ENCODE results near the gene GPR39.
"Not testable (repeated sequence)": the region's sequence is repeated elsewhere in the genome, so short reads cannot be mapped to it uniquely, and the experiment has no call there.

GPR39 gene

DNA sequence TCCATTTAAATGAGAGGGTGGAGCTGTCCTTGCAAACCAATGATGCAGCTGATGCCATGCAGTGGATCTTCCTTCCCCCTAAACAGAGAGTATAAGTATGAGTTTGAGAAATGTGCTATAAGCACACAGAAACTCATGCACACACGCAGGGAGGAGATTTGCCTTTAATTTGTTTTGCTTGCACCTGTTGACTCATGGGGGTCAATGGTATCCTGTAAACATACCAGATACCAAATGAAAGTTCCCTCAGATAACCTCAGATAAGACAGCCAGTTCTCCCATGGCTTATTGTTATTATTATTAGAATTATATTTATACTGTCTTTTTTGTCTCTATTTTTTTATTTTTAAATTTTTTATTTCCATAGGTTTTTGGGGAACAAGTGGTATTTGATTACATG lies 29.5 kb upstream of the GPR39 start:
- no peaks in the 10 kb centered on the region for H3K36me3 ChIP-seq (ENCODE audit: control insufficient read depth in 1 of 2, insufficient read depth in 2 of 2, low read length in 2 of 2)

GRCh38 chr2:132390076-132390475 lies 26.5 kb upstream of the GPR39 start:
- Histone ChIP-seq H3K9me3 (ENCODE audit: control insufficient read depth in 1 of 2, low read length in 2 of 2) (no peaks in the 10 kb centered on the region), H3K27ac (ENCODE audit: low read depth, low read length) (no peak overlapping the region), H3K36me3 (ENCODE audit: control insufficient read depth in 1 of 2, insufficient read depth in 2 of 2, low read length in 2 of 2) (no peaks in the 10 kb centered on the region), H3K4me3 (ENCODE audit: low read depth in 1 of 2, low read length in 2 of 2) (no peak overlapping the region), H3K27me3 (ENCODE audit: control insufficient read depth in 1 of 2, insufficient read depth in 2 of 2, low read length in 2 of 2) (no peaks in the 10 kb centered on the region), H3K9ac (ENCODE audit: low read depth in 1 of 2, low read length in 2 of 2) (no peak overlapping the region), H3K4me1 (ENCODE audit: control insufficient read depth in 1 of 2, insufficient read depth in 2 of 2, low read length in 2 of 2) (no peaks in the 10 kb centered on the region)

More for the DNA sequence above, 29.5 kb upstream of the GPR39 start:
- Histone ChIP-seq H3K9me3 (ENCODE audit: control insufficient read depth in 1 of 2, low read length in 2 of 2) (no peaks in the 10 kb centered on the region), H3K9ac (ENCODE audit: low read depth in 1 of 2, low read length in 2 of 2) (no peak overlapping the region), H3K27me3 (ENCODE audit: control insufficient read depth in 1 of 2, insufficient read depth in 2 of 2, low read length in 2 of 2) (no peaks in the 10 kb centered on the region), H3K4me3 (ENCODE audit: low read depth in 1 of 2, low read length in 2 of 2) (no peak overlapping the region), H3K4me1 (ENCODE audit: control insufficient read depth in 1 of 2, insufficient read depth in 2 of 2, low read length in 2 of 2) (no peaks in the 10 kb centered on the region), H3K27ac (ENCODE audit: low read depth, low read length) (no peak overlapping the region)

DNA sequence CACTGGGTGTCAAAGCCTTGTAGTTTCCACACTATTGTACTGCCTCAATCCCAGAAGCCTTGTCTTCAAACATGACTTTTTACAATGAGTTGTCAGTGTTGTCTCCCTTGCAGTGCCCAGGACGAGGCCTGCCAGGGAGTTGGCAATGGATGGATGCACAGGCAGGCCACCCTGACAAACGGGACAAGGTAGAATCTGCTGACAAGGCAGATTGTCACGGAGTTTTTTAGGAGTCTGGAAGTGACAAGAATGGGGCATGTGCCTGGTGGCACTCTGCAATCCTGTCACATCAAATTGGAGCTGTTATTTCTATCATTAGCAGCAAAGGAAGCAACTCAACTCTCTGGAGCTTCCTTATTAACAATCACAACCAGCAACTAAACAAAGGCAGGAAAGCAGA lies 25.2 kb upstream of the GPR39 start:
- Histone ChIP-seq H3K9ac (ENCODE audit: low read depth in 1 of 2, low read length in 2 of 2) (no peak overlapping the region), H3K27me3 (ENCODE audit: control insufficient read depth in 1 of 2, insufficient read depth in 2 of 2, low read length in 2 of 2) (no peaks in the 10 kb centered on the region), H3K9me3 (ENCODE audit: control insufficient read depth in 1 of 2, low read length in 2 of 2) (no peaks in the 10 kb centered on the region)

DNA sequence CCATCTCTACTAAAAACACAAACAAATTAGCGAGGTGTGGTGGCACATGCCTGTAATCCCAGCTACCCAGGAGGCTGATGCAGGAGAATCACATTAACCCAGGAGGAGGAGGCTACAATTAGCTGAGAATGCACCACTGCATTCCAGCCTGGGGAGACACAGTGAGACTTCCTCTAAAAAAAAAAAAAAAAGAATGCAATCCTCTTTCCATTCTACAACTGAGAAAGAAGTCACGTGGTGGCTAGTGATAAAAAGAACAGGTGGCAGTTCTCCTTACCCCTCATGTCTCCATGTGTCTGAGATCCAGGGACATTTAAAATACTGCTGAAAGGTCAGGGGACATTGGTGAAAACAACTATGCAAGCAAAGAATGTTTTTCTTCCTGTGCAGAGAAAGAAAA lies 24.4 kb upstream of the GPR39 start:
- Histone ChIP-seq H3K9ac (ENCODE audit: low read depth in 1 of 2, low read length in 2 of 2) (no peak overlapping the region), H3K9me3 (ENCODE audit: control insufficient read depth in 1 of 2, low read length in 2 of 2) (no peaks in the 10 kb centered on the region), H3K4me1 (ENCODE audit: control insufficient read depth in 1 of 2, insufficient read depth in 2 of 2, low read length in 2 of 2) (no peaks in the 10 kb centered on the region), H3K36me3 (ENCODE audit: control insufficient read depth in 1 of 2, insufficient read depth in 2 of 2, low read length in 2 of 2) (no peaks in the 10 kb centered on the region), H3K27ac (ENCODE audit: low read depth, low read length) (no peak overlapping the region), H3K4me3 (ENCODE audit: low read depth in 1 of 2, low read length in 2 of 2) (no peak overlapping the region), H3K27me3 (ENCODE audit: control insufficient read depth in 1 of 2, insufficient read depth in 2 of 2, low read length in 2 of 2) (no peaks in the 10 kb centered on the region)

More for the DNA sequence above, 25.2 kb upstream of the GPR39 start:
- Histone ChIP-seq H3K4me3 (ENCODE audit: low read depth in 1 of 2, low read length in 2 of 2) (no peak overlapping the region), H3K4me1 (ENCODE audit: control insufficient read depth in 1 of 2, insufficient read depth in 2 of 2, low read length in 2 of 2) (no peaks in the 10 kb centered on the region), H3K36me3 (ENCODE audit: control insufficient read depth in 1 of 2, insufficient read depth in 2 of 2, low read length in 2 of 2) (no peaks in the 10 kb centered on the region), H3K27ac (ENCODE audit: low read depth, low read length) (no peak overlapping the region)

DNA sequence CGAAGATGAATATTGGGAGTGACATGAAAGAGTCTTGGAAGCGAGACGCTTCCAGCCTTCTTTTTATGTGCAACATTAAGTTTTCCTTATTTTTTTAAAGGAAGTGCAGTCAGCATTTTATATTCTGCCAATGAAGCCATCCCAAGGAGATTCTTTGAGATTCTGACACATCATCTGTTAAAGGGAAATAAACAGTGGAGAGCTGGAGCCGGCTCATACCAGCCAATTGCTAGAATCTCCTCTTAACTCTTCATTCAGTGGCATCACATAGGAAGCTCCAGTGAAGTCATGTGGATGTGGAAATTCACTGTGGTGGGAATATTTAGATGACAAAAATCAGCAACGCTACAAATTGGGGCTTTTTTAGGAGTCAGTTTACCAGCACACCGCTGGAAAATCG lies 23.7 kb upstream of the GPR39 start:
- no peaks in the 10 kb centered on the region for H3K36me3 ChIP-seq (ENCODE audit: control insufficient read depth in 1 of 2, insufficient read depth in 2 of 2, low read length in 2 of 2)
- no peak overlapping the region for H3K27ac ChIP-seq (ENCODE audit: low read depth, low read length)
- H3K27me3 ChIP-seq (ENCODE audit: control insufficient read depth in 1 of 2, insufficient read depth in 2 of 2, low read length in 2 of 2): no peaks in the 10 kb centered on the region
- H3K9ac ChIP-seq (ENCODE audit: low read depth in 1 of 2, low read length in 2 of 2): no peak overlapping the region
- H3K4me1 ChIP-seq (ENCODE audit: control insufficient read depth in 1 of 2, insufficient read depth in 2 of 2, low read length in 2 of 2): no peaks in the 10 kb centered on the region
- H3K4me3 ChIP-seq (ENCODE audit: low read depth in 1 of 2, low read length in 2 of 2): no peak overlapping the region
- no peaks in the 10 kb centered on the region for H3K9me3 ChIP-seq (ENCODE audit: control insufficient read depth in 1 of 2, low read length in 2 of 2)

GRCh38 chr2:132397042-132397441 lies 19.6 kb upstream of the GPR39 start:
- not testable (repeated sequence) for H3K9ac ChIP-seq (ENCODE audit: low read depth in 1 of 2, low read length in 2 of 2); H3K36me3 ChIP-seq (ENCODE audit: control insufficient read depth in 1 of 2, insufficient read depth in 2 of 2, low read length in 2 of 2); H3K4me1 ChIP-seq (ENCODE audit: control insufficient read depth in 1 of 2, insufficient read depth in 2 of 2, low read length in 2 of 2); H3K27ac ChIP-seq (ENCODE audit: low read depth, low read length); H3K9me3 ChIP-seq (ENCODE audit: control insufficient read depth in 1 of 2, low read length in 2 of 2); H3K4me3 ChIP-seq (ENCODE audit: low read depth in 1 of 2, low read length in 2 of 2); H3K27me3 ChIP-seq (ENCODE audit: control insufficient read depth in 1 of 2, insufficient read depth in 2 of 2, low read length in 2 of 2)

- H3K4me3 ChIP-seq (ENCODE audit: low read depth in 1 of 2, low read length in 2 of 2): no peak overlapping the region
- no peaks in the 10 kb centered on the region for H3K9me3 ChIP-seq (ENCODE audit: control insufficient read depth in 1 of 2, low read length in 2 of 2)
- no peak overlapping the region for H3K27ac ChIP-seq (ENCODE audit: low read depth, low read length)
- no peaks in the 10 kb centered on the region for H3K4me1 ChIP-seq (ENCODE audit: control insufficient read depth in 1 of 2, insufficient read depth in 2 of 2, low read length in 2 of 2)
- no peak overlapping the region for H3K9ac ChIP-seq (ENCODE audit: low read depth in 1 of 2, low read length in 2 of 2)
- no peaks in the 10 kb centered on the region for H3K36me3 ChIP-seq (ENCODE audit: control insufficient read depth in 1 of 2, insufficient read depth in 2 of 2, low read length in 2 of 2)
- H3K27me3 ChIP-seq (ENCODE audit: control insufficient read depth in 1 of 2, insufficient read depth in 2 of 2, low read length in 2 of 2): no peaks in the 10 kb centered on the region
These were observed 16.3 kb upstream of the GPR39 start for GRCh38 chr2:132400169-132400900.

- Histone ChIP-seq H3K4me1 (ENCODE audit: control insufficient read depth in 1 of 2, insufficient read depth in 2 of 2, low read length in 2 of 2) (no peaks in the 10 kb centered on the region), H3K27ac (ENCODE audit: low read depth, low read length) (no peak overlapping the region), H3K27me3 (ENCODE audit: control insufficient read depth in 1 of 2, insufficient read depth in 2 of 2, low read length in 2 of 2) (no peaks in the 10 kb centered on the region), H3K4me3 (ENCODE audit: low read depth in 1 of 2, low read length in 2 of 2) (no peak overlapping the region), H3K9ac (ENCODE audit: low read depth in 1 of 2, low read length in 2 of 2) (no peak overlapping the region), H3K9me3 (ENCODE audit: control insufficient read depth in 1 of 2, low read length in 2 of 2) (no peaks in the 10 kb centered on the region), H3K36me3 (ENCODE audit: control insufficient read depth in 1 of 2, insufficient read depth in 2 of 2, low read length in 2 of 2) (no peaks in the 10 kb centered on the region)
These were observed 15.7 kb upstream of the GPR39 start for GRCh38 chr2:132400901-132401240.

- H3K9ac ChIP-seq (ENCODE audit: low read depth in 1 of 2, low read length in 2 of 2): no peak overlapping the region
- no peak overlapping the region for H3K27ac ChIP-seq (ENCODE audit: low read depth, low read length)
- no peak overlapping the region for H3K4me3 ChIP-seq (ENCODE audit: low read depth in 1 of 2, low read length in 2 of 2)
- no peaks in the 10 kb centered on the region for H3K36me3 ChIP-seq (ENCODE audit: control insufficient read depth in 1 of 2, insufficient read depth in 2 of 2, low read length in 2 of 2)
- no peaks in the 10 kb centered on the region for H3K27me3 ChIP-seq (ENCODE audit: control insufficient read depth in 1 of 2, insufficient read depth in 2 of 2, low read length in 2 of 2)
- no peaks in the 10 kb centered on the region for H3K9me3 ChIP-seq (ENCODE audit: control insufficient read depth in 1 of 2, low read length in 2 of 2)
- H3K4me1 ChIP-seq (ENCODE audit: control insufficient read depth in 1 of 2, insufficient read depth in 2 of 2, low read length in 2 of 2): no peaks in the 10 kb centered on the region
These were observed 15.3 kb upstream of the GPR39 start for GRCh38 chr2:132401326-132401725.

DNA sequence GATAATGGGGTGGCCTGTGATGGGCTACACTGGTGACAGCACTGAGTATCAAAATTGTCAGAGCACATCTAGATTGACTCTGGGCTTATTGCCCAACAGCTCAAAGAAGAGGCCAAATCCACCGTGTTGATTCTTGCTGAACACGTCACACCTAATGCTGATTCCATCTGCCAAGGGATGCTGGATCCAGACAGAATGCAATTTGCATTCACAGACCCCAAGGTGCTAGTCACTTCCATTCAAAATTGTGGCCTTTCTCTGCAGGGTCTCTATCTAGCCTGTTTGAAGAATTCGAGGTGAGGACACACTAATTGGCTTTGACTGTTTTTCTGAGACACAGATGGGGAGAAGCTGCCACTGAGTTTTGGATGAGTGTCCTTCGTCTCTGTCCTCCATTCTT lies 13.5 kb upstream of the GPR39 start:
- no peaks in the 10 kb centered on the region for H3K27me3 ChIP-seq (ENCODE audit: control insufficient read depth in 1 of 2, insufficient read depth in 2 of 2, low read length in 2 of 2)
- H3K4me3 ChIP-seq (ENCODE audit: low read depth in 1 of 2, low read length in 2 of 2): no peak overlapping the region
- no peaks in the 10 kb centered on the region for H3K9me3 ChIP-seq (ENCODE audit: control insufficient read depth in 1 of 2, low read length in 2 of 2)
- H3K36me3 ChIP-seq (ENCODE audit: control insufficient read depth in 1 of 2, insufficient read depth in 2 of 2, low read length in 2 of 2): no peaks in the 10 kb centered on the region
- peaks cover 11 to 12% of the 10 kb centered on the region in 2 donors for H3K4me1 ChIP-seq (ENCODE audit: control insufficient read depth in 1 of 2, insufficient read depth in 2 of 2, low read length in 2 of 2)
- no peak overlapping the region for H3K27ac ChIP-seq (ENCODE audit: low read depth, low read length)
- no peak overlapping the region for H3K9ac ChIP-seq (ENCODE audit: low read depth in 1 of 2, low read length in 2 of 2)

DNA sequence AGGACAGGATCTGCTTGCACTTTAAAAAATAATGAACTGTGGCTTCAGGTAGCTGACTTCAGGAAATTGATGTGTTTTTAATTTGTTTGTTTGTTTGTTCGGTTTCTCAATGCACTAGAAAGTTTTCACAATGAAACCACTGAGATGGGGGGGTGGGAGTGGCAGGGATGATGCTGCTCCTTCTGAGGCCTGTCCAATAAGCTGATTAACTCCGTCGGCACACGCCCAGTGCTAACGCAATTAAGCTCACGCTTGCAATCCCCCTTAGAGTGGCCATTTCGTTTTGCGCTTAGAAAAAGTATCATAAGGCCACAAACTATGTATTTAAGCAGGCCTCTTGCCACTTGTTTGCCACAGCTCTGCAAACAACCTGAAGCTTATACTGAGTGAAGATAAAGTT lies 12.5 kb upstream of the GPR39 start:
- no peaks in the 10 kb centered on the region for H3K27me3 ChIP-seq (ENCODE audit: control insufficient read depth in 1 of 2, insufficient read depth in 2 of 2, low read length in 2 of 2)
- H3K9me3 ChIP-seq (ENCODE audit: control insufficient read depth in 1 of 2, low read length in 2 of 2): no peaks in the 10 kb centered on the region
- no peak overlapping the region for H3K4me3 ChIP-seq (ENCODE audit: low read depth in 1 of 2, low read length in 2 of 2)
- no peaks in the 10 kb centered on the region for H3K36me3 ChIP-seq (ENCODE audit: control insufficient read depth in 1 of 2, insufficient read depth in 2 of 2, low read length in 2 of 2)
- H3K9ac ChIP-seq (ENCODE audit: low read depth in 1 of 2, low read length in 2 of 2): no peak overlapping the region
- H3K27ac ChIP-seq (ENCODE audit: low read depth, low read length): no peak overlapping the region
- peaks cover 17 to 18% of the 10 kb centered on the region in 2 donors for H3K4me1 ChIP-seq (ENCODE audit: control insufficient read depth in 1 of 2, insufficient read depth in 2 of 2, low read length in 2 of 2)

All from duodenal mucosa (tissue), 2 donors.